ENCODE data around the gene COX20.

Gene COX20

GRCh38 chr1:244836135-244836521 lies 670 bp downstream of the COX20 start:
- DNase-seq (ENCODE audit: low read depth) = no peak
- TF ChIP-seq CTCF (conservative IDR thresholded peaks at IDR 0.05; ENCODE audit: low read depth, low read length) = no peak
- peak overlapping the region; percentile 73 for H3K4me3 ChIP-seq (ENCODE audit: low read length)

GRCh38 chr1:244836584-244836983 lies 1.1 kb downstream of the COX20 start:
- TF ChIP-seq CTCF (conservative IDR thresholded peaks at IDR 0.05; ENCODE audit: low read depth, low read length) = no peak
- H3K4me3 ChIP-seq (ENCODE audit: low read length) = peak overlapping the region; percentile 73
- DNase-seq (ENCODE audit: low read depth) = no peak

GRCh38 chr1:244837597-244838258 lies 2.3 kb downstream of the COX20 start:
- TF ChIP-seq CTCF (conservative IDR thresholded peaks at IDR 0.05; ENCODE audit: low read depth, low read length) = no peak
- DNase-seq (ENCODE audit: low read depth) = no peak
- no peak overlapping the region for H3K4me3 ChIP-seq (ENCODE audit: low read length)

- no peak for DNase-seq (ENCODE audit: low read depth)
- no peak overlapping the region for H3K4me3 ChIP-seq (ENCODE audit: low read length)
- TF ChIP-seq CTCF (conservative IDR thresholded peaks at IDR 0.05; ENCODE audit: low read depth, low read length) = no peak
These were observed 4.2 kb downstream of the COX20 start for GRCh38 chr1:244839656-244840055.

GRCh38 chr1:244840219-244840794 lies 4.8 kb downstream of the COX20 start:
- no peak for TF ChIP-seq CTCF (conservative IDR thresholded peaks at IDR 0.05; ENCODE audit: low read depth, low read length)
- H3K4me3 ChIP-seq (ENCODE audit: low read length) = no peak overlapping the region
- DNase-seq (ENCODE audit: low read depth) = no peak

GRCh38 chr1:244841273-244841927 lies 5.9 kb downstream of the COX20 start:
- no peak for TF ChIP-seq CTCF (conservative IDR thresholded peaks at IDR 0.05; ENCODE audit: low read depth, low read length)
- H3K4me3 ChIP-seq (ENCODE audit: low read length) = no peak overlapping the region
- no peak for DNase-seq (ENCODE audit: low read depth)

Measured in retinal pigment epithelial cell (primary cell).